CD4-positive, alpha-beta T cell (primary cell): ENCODE measurements around the gene KRTAP5-5. TPM values are rescaled to one million over a fixed set of nuclear protein-coding genes. Genes with fewer than 3 reads are reported as not detected.

ENCODE experiments used
- ATAC-seq: fragments of 200-7000 bp; cut with Tn5 transposase; one replicate; pipeline ENCODE4 v1.10.0; 2022; ENCODE audit warnings: mild to moderate bottlenecking; ENCODE audit not compliant: poor library complexity
- CTCF ChIA-PET: fragments of 350-600 bp; sonication (Branson Sonifier 250); formaldehyde crosslinking; loops from one replicate; lab custom pipeline; 2021; ENCODE audit warnings: antibody characterized with exemption, inconsistent platforms; lab: Charles Lee
- POLR2A ChIA-PET: fragments of 350-600 bp; sonication (Branson Sonifier 250); formaldehyde crosslinking; loops from one replicate; lab custom pipeline; 2021; ENCODE audit warnings: antibody characterized with exemption, inconsistent platforms; lab: Charles Lee
- DNase-seq, 14 experiments: peaks; one replicate each; pipeline ENCODE4 v3.0.0-alpha.2; 2013 to 2020; ENCODE audit warnings: mixed read lengths in 2 of 14
- H3K27ac ChIP-seq, 2 donors: one replicate each; pipeline versions ENCODE4 v1.5.1 to v1.7.0; 2013; ENCODE audit warnings: low read length in 2 of 2, low read depth in 1 of 2, mild to moderate bottlenecking in 1 of 2
- H3K27me3 ChIP-seq, 2 experiments: 1 replicate in 1 of 2; 2 replicates in 1 of 2; pipeline versions ENCODE4 v1.6.1 to v1.7.0; 2013; ENCODE audit warnings: low read length in 2 of 2, control low read depth in 1 of 2, mild to moderate bottlenecking in 1 of 2, moderate library complexity in 1 of 2; ENCODE audit not compliant: insufficient read depth in 2 of 2, control insufficient read depth in 1 of 2
- H3K36me3 ChIP-seq: one replicate; pipeline ENCODE4 v1.6.1; 2013; ENCODE audit warnings: low read length, control low read depth; ENCODE audit not compliant: insufficient read depth
- H3K4me1 ChIP-seq: one replicate; pipeline ENCODE4 v1.6.1; 2013; ENCODE audit warnings: low read length, control low read depth; ENCODE audit not compliant: insufficient read depth
- H3K4me3 ChIP-seq: one replicate; pipeline ENCODE4 v1.5.1; 2013; ENCODE audit warnings: mild to moderate bottlenecking, low read length, moderate library complexity
- H3K9me3 ChIP-seq, 2 experiments: 1 replicate in 1 of 2; 2 replicates in 1 of 2; pipeline versions ENCODE4 v1.6.1 to v1.7.0; 2013; ENCODE audit warnings: low read length in 2 of 2, mild to moderate bottlenecking in 2 of 2, control low read depth in 1 of 2, moderate library complexity in 1 of 2; ENCODE audit not compliant: control insufficient read depth in 1 of 2, insufficient read depth in 1 of 2
- H3K27ac Mint-ChIP-seq: one replicate; pipeline ENCODE4 v1.8.0; 2020; ENCODE audit warnings: mixed read lengths
- H3K27me3 Mint-ChIP-seq: one replicate; pipeline ENCODE4 v1.8.0; 2021; ENCODE audit warnings: mixed read lengths
- H3K36me3 Mint-ChIP-seq: one replicate; pipeline ENCODE4 v1.8.0; 2021; ENCODE audit warnings: low read depth, mixed read lengths
- H3K4me1 Mint-ChIP-seq: one replicate; pipeline ENCODE4 v1.8.0; 2021; ENCODE audit warnings: low read depth, mixed read lengths
- H3K4me3 Mint-ChIP-seq: one replicate; pipeline ENCODE4 v1.8.0; 2020; ENCODE audit warnings: mild to moderate bottlenecking, mixed read lengths
- H3K9me3 Mint-ChIP-seq: one replicate; pipeline ENCODE4 v1.8.0; 2020; ENCODE audit warnings: mixed read lengths
- CTCF ChIP-seq: fragments of 200-600 bp; IDR thresholded peaks from one replicate; pipeline ENCODE4 v1.8.0; 2022; ENCODE audit warnings: antibody characterized with exemption, mild to moderate bottlenecking
- intact Hi-C, 2 experiments: fragments of 100-400 bp; cut with DNase I in 1 of 2; cut with micrococcal nuclease in 1 of 2; formaldehyde crosslinking; loops; one replicate each; pipeline versions ENCODE4 v1.15.1 to v1.9.0; 2023 to 2025; cut with DNase I, micrococcal nuclease
- total RNA-seq, 174 experiments: library from RNA in 2 of 174; stranded (reverse) in 2 of 174; gene quantifications; one replicate each; pipeline ENCODE4 v1.2.3 and lab custom pipeline; 2021 to 2026

The KRTAP5-5 gene
- total RNA-seq, 2 experiments from 2014 or later = not detected

DNA sequence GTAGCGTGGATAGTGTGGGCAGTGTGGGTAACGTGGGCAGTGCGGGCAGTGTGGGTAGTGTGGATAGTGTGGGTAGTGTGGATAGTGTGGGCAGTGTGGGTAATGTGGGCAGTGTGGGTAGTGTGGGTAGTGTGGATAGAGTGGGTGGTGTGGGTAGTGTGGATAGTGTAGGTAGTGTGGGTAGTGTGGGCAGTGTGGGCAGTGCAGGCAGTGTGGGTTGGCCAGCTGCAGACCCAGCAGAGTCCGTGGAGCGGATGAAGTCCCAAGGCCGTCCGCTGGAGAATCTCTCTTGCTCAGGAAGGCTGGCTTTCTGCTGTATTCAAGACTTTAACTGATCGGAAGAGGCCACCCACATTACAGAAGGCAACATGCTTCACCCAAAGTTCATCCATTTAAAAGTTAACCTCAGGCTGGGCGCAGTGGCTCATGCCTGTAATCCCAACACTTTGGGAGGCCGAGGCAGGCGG lies 41.4 kb downstream of the KRTAP5-5 start:
- Mint-ChIP-seq H3K27ac (no peak overlapping the region), H3K9me3 (no peaks in the 10 kb centered on the region), H3K27me3 (peaks cover 32% of the 10 kb centered on the region), H3K4me1 (no peaks in the 10 kb centered on the region), H3K36me3 (no peaks in the 10 kb centered on the region), H3K4me3 (no peak overlapping the region)
- Histone ChIP-seq H3K27me3 (peaks cover 7 to 31% of the 10 kb centered on the region in 2 experiments), H3K4me1 (no peaks in the 10 kb centered on the region), H3K36me3 (no peaks in the 10 kb centered on the region), H3K4me3 (no peak overlapping the region), H3K9me3 (peaks cover 0 to 9% of the 10 kb centered on the region in 2 experiments), H3K27ac (no peak overlapping the region)
- CTCF ChIA-PET = no interaction called here
- TF ChIP-seq CTCF = no peak
- intact Hi-C loops = no loop called here
- DNase-seq (no peak), ATAC-seq (no peak)
- POLR2A ChIA-PET = no interaction called here

GRCh38 chr11:1671658-1672057 lies 42.1 kb downstream of the KRTAP5-5 start:
- no peak overlapping the region for H3K4me3 Mint-ChIP-seq
- Histone ChIP-seq H3K4me3 (no peak overlapping the region), H3K27ac (no peak overlapping the region), H3K9me3 (peaks cover 0 to 9% of the 10 kb centered on the region in 2 experiments), H3K36me3 (no peaks in the 10 kb centered on the region), H3K27me3 (peaks cover 7 to 31% of the 10 kb centered on the region in 2 experiments), H3K4me1 (no peaks in the 10 kb centered on the region)
- POLR2A ChIA-PET = no interaction called here
- no peaks in the 10 kb centered on the region for H3K9me3 Mint-ChIP-seq
- DNase-seq = no peak
- no peak overlapping the region for H3K27ac Mint-ChIP-seq
- TF ChIP-seq CTCF = no peak
- no peaks in the 10 kb centered on the region for H3K4me1 Mint-ChIP-seq
- no peak for ATAC-seq
- no peaks in the 10 kb centered on the region for H3K36me3 Mint-ChIP-seq
- CTCF ChIA-PET = no interaction called here
- H3K27me3 Mint-ChIP-seq = peaks cover 37% of the 10 kb centered on the region
- intact Hi-C loops = no loop called here

GRCh38 chr11:1672613-1673350 lies 43.2 kb downstream of the KRTAP5-5 start:
- no peaks in the 10 kb centered on the region for H3K9me3 Mint-ChIP-seq
- TF ChIP-seq CTCF = no peak
- Histone ChIP-seq H3K27ac (no peak overlapping the region), H3K36me3 (no peaks in the 10 kb centered on the region), H3K9me3 (peaks cover 0 to 9% of the 10 kb centered on the region in 2 experiments), H3K4me1 (no peaks in the 10 kb centered on the region), H3K4me3 (no peak overlapping the region), H3K27me3 (peaks cover 7 to 27% of the 10 kb centered on the region in 2 experiments)
- no peaks in the 10 kb centered on the region for H3K36me3 Mint-ChIP-seq
- intact Hi-C loops = no loop called here
- ChIA-PET CTCF (no interaction called here), POLR2A (no interaction called here)
- no peak for DNase-seq
- no peak overlapping the region for H3K27ac Mint-ChIP-seq
- H3K4me3 Mint-ChIP-seq = no peak overlapping the region
- ATAC-seq = no peak
- H3K27me3 Mint-ChIP-seq = peaks cover 40% of the 10 kb centered on the region
- H3K4me1 Mint-ChIP-seq = no peaks in the 10 kb centered on the region
